ENCODE measurements around the gene MAVS.

DNA sequence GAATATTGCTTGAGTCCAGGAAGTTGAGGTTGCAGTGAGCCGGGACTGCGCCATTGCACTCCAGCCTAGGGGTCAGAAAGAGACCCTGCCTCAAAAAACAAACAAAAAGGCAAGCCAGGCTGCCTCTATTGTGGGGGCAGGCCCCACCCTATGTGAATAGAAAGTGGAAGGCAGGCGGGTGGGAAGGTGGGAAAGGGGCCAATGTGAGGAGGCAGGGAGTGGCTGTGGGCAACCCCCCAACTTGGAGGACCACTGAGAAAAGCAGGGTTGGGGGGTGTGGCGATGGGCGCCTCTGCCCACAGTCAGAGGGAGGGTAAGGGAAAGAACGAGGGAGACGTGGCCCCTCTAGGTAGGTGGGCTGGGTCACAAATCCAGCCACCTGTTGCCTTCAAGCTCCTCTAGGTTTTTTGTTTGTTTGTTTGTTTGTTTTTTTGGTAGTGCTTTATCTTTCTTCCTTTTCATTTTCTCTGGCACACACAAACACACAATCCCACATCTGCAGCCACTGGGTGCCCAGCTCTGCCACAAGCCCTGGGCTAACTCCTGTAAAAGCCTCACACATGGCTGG, 31.6 kb upstream of the MAVS start:
- TF ChIP-seq, protein P1, sequence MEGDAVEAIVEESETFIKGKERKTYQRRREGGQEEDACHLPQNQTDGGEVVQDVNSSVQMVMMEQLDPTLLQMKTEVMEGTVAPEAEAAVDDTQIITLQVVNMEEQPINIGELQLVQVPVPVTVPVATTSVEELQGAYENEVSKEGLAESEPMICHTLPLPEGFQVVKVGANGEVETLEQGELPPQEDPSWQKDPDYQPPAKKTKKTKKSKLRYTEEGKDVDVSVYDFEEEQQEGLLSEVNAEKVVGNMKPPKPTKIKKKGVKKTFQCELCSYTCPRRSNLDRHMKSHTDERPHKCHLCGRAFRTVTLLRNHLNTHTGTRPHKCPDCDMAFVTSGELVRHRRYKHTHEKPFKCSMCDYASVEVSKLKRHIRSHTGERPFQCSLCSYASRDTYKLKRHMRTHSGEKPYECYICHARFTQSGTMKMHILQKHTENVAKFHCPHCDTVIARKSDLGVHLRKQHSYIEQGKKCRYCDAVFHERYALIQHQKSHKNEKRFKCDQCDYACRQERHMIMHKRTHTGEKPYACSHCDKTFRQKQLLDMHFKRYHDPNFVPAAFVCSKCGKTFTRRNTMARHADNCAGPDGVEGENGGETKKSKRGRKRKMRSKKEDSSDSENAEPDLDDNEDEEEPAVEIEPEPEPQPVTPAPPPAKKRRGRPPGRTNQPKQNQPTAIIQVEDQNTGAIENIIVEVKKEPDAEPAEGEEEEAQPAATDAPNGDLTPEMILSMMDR (IDR thresholded peaks at IDR 0.05) = no peak
- no peak for TF ChIP-seq POLR2A (IDR thresholded peaks at IDR 0.05)
